ENCODE data around the gene LSM3. TPM values are rescaled to one million over a fixed set of nuclear protein-coding genes. Genes with fewer than 3 reads are reported as not detected.
A peak's percentile ranks its signal among the peaks of the same experiment; 100 is the strongest.

LSM3 gene
- total RNA-seq, 4 donors from 2014 or later: 11.6 to 16.8 (median 14.2) TPM

GRCh38 chr3:14204515-14205284, 26.1 kb downstream of the LSM3 start:
- intact Hi-C loops (cut with DNase I; ENCODE audit: low total_unique reads) (loop anchor here (1.0 to 10.0 kb wide), 5 partner anchors 26 to 343 kb away; partner anchors contain the start of genes LSM3, SLC6A6 and XPC), in situ Hi-C loops (cut with MboI; ENCODE audit: low sequenced_read_pairs in 4 of 4) (loop anchor here (5.0 to 10.0 kb wide), 6 partner anchors 58 to 270 kb away; no protein-coding TSS in a partner anchor)
- DNase-seq (peak; percentile 24 to 63), ATAC-seq (peak; percentile 77 to 79)
- Histone ChIP-seq H3K4me1 (peaks cover 6 to 23% of the 10 kb centered on the region in 2 donors), H3K36me3 (no peaks in the 10 kb centered on the region), H3K4me3 (peak overlapping the region in 2 of 4 donors; percentile 9 to 16), H3K9me3 (no peaks in the 10 kb centered on the region), H3K27ac (peak overlapping the region; percentile 82 to 90 (median 85)), H3K27me3 (no peaks in the 10 kb centered on the region)
- TF ChIP-seq POLR2A (IDR thresholded peaks at IDR 0.05) (no peak), CTCF (IDR thresholded peaks at IDR 0.05 in 4 of 5, conservative IDR thresholded peaks at IDR 0.05 in 1 of 5) (no peak)

- DNase-seq (no peak), ATAC-seq (no peak)
- H3K4me1 ChIP-seq: peaks cover 6 to 23% of the 10 kb centered on the region in 2 donors
- H3K27ac ChIP-seq: peak overlapping the region in 1 of 4 donors; percentile 29
- intact Hi-C loops (cut with DNase I; ENCODE audit: low total_unique reads) (loop anchor here (10.0 kb wide), 1 partner anchor 198 kb away; the partner anchor contains the start of gene SLC6A6), in situ Hi-C loops (cut with MboI; ENCODE audit: low sequenced_read_pairs in 4 of 4) (loop anchor here in 3 of 4 donors (10.0 kb wide), 3 partner anchors 58 to 268 kb away; no protein-coding TSS in a partner anchor)
- no peaks in the 10 kb centered on the region for H3K9me3 ChIP-seq
- TF ChIP-seq CTCF (IDR thresholded peaks at IDR 0.05 in 4 of 5, conservative IDR thresholded peaks at IDR 0.05 in 1 of 5) (no peak), POLR2A (IDR thresholded peaks at IDR 0.05) (no peak)
- no peaks in the 10 kb centered on the region for H3K36me3 ChIP-seq
- no peak overlapping the region for H3K4me3 ChIP-seq
- no peaks in the 10 kb centered on the region for H3K27me3 ChIP-seq
These were observed 28.0 kb downstream of the LSM3 start for GRCh38 chr3:14206548-14207177.

GRCh38 chr3:14208168-14208567, 29.6 kb downstream of the LSM3 start:
- TF ChIP-seq POLR2A (IDR thresholded peaks at IDR 0.05) (no peak), CTCF (IDR thresholded peaks at IDR 0.05 in 4 of 5, conservative IDR thresholded peaks at IDR 0.05 in 1 of 5) (no peak)
- no peak for DNase-seq
- H3K9me3 ChIP-seq: no peaks in the 10 kb centered on the region
- intact Hi-C loops (cut with DNase I; ENCODE audit: low total_unique reads): loop anchor here (10.0 kb wide), 1 partner anchor 197 kb away; the partner anchor contains the start of gene SLC6A6
- no peak for ATAC-seq
- no peak overlapping the region for H3K27ac ChIP-seq
- H3K36me3 ChIP-seq: no peaks in the 10 kb centered on the region
- in situ Hi-C loops (cut with MboI; ENCODE audit: low sequenced_read_pairs in 4 of 4): loop anchor here in 3 of 4 donors (10.0 kb wide), 3 partner anchors 57 to 267 kb away; no protein-coding TSS in a partner anchor
- H3K27me3 ChIP-seq: no peaks in the 10 kb centered on the region
- H3K4me1 ChIP-seq: peaks cover 6 to 23% of the 10 kb centered on the region in 2 donors
- H3K4me3 ChIP-seq: no peak overlapping the region

- in situ Hi-C loops (cut with MboI; ENCODE audit: low sequenced_read_pairs in 4 of 4) (loop anchor here in 3 of 4 donors (10.0 kb wide), 3 partner anchors 56 to 266 kb away; no protein-coding TSS in a partner anchor), intact Hi-C loops (cut with DNase I; ENCODE audit: low total_unique reads) (loop anchor here (10.0 kb wide), 1 partner anchor 196 kb away; the partner anchor contains the start of gene SLC6A6)
These were observed 30.4 kb downstream of the LSM3 start for GRCh38 chr3:14208977-14209394.

More at GRCh38 chr3:14208977-14209394, 30.4 kb downstream of the LSM3 start:
- Histone ChIP-seq H3K36me3 (no peaks in the 10 kb centered on the region), H3K27ac (no peak overlapping the region), H3K4me1 (peaks cover 6 to 17% of the 10 kb centered on the region in 2 donors), H3K9me3 (no peaks in the 10 kb centered on the region), H3K4me3 (no peak overlapping the region), H3K27me3 (no peaks in the 10 kb centered on the region)
- ATAC-seq (no peak), DNase-seq (no peak)
- no peak for TF ChIP-seq CTCF (IDR thresholded peaks at IDR 0.05 in 4 of 5, conservative IDR thresholded peaks at IDR 0.05 in 1 of 5)

Data from gastrocnemius medialis (tissue), 4 donors.